H54 (cell line): ENCODE measurements around the gene ARHGAP15.

ENCODE experiments used
- DNase-seq: peaks from one replicate; pipeline ENCODE4 v3.0.0; 2011; ENCODE audit warnings: low spot score, mixed read lengths; ENCODE audit not compliant: insufficient read length
- FAIRE-seq: peaks from 3 replicates; lab custom pipeline; 2011; peaks lifted over from hg19 to GRCh38; lab: Jason Lieb, UNC
- POLR2A ChIP-seq: IDR thresholded peaks from 2 replicates; pipeline ENCODE4 v1.6.1; 2011; ENCODE audit warnings: low read depth, mild to moderate bottlenecking, low read length

ARHGAP15 gene

GRCh38 chr2:143169105-143169504 lies 39.9 kb downstream of the ARHGAP15 start:
- TF ChIP-seq POLR2A, result no peak
- FAIRE-seq (no peak), DNase-seq (no peak)

GRCh38 chr2:143171817-143172216 lies 42.6 kb downstream of the ARHGAP15 start:
- FAIRE-seq (peak; percentile 62), DNase-seq (no peak)
- no peak for TF ChIP-seq POLR2A

- no peak for TF ChIP-seq POLR2A
- DNase-seq (no peak), FAIRE-seq (no peak)
Observed at GRCh38 chr2:143175438-143175837, 46.2 kb downstream of the ARHGAP15 start.

- no peak for DNase-seq
- no peak for FAIRE-seq
- no peak for TF ChIP-seq POLR2A
Observed at GRCh38 chr2:143176606-143177005, 47.4 kb downstream of the ARHGAP15 start.

- no peak for TF ChIP-seq POLR2A
- FAIRE-seq, result peak; percentile 48
Observed at GRCh38 chr2:143177096-143177786, 48.0 kb downstream of the ARHGAP15 start.

GRCh38 chr2:143181494-143181893 lies 52.3 kb downstream of the ARHGAP15 start:
- DNase-seq, result no peak
- FAIRE-seq, result no peak
- no peak for TF ChIP-seq POLR2A

More at GRCh38 chr2:143177096-143177786, 48.0 kb downstream of the ARHGAP15 start:
- no peak for DNase-seq

GRCh38 chr2:143182649-143183048 lies 53.4 kb downstream of the ARHGAP15 start:
- FAIRE-seq, result no peak
- TF ChIP-seq POLR2A, result no peak
- no peak for DNase-seq

- DNase-seq, result no peak
- FAIRE-seq, result no peak
- TF ChIP-seq POLR2A, result no peak
Observed at GRCh38 chr2:143183804-143184463, 54.7 kb downstream of the ARHGAP15 start.

GRCh38 chr2:143186876-143187275 lies 57.7 kb downstream of the ARHGAP15 start:
- FAIRE-seq (no peak), DNase-seq (no peak)
- no peak for TF ChIP-seq POLR2A

- no peak for FAIRE-seq
- TF ChIP-seq POLR2A, result no peak
Observed at GRCh38 chr2:143190431-143190830, 61.2 kb downstream of the ARHGAP15 start.

GRCh38 chr2:143192106-143192505 lies 62.9 kb downstream of the ARHGAP15 start:
- no peak for FAIRE-seq
- TF ChIP-seq POLR2A, result no peak

More at GRCh38 chr2:143190431-143190830, 61.2 kb downstream of the ARHGAP15 start:
- DNase-seq, result no peak

GRCh38 chr2:143192716-143193115 lies 63.5 kb downstream of the ARHGAP15 start:
- FAIRE-seq (no peak), DNase-seq (no peak)
- TF ChIP-seq POLR2A, result no peak

More at GRCh38 chr2:143192106-143192505, 62.9 kb downstream of the ARHGAP15 start:
- no peak for DNase-seq

GRCh38 chr2:143193121-143193520 lies 63.9 kb downstream of the ARHGAP15 start:
- DNase-seq (no peak), FAIRE-seq (no peak)
- TF ChIP-seq POLR2A, result no peak

- no peak for TF ChIP-seq POLR2A
- DNase-seq (no peak), FAIRE-seq (no peak)
Observed at GRCh38 chr2:143195511-143195910, 66.3 kb downstream of the ARHGAP15 start.
